Measurements from ENCODE around the gene DYNLL2. TPM values are rescaled to one million over a fixed set of nuclear protein-coding genes. Genes with fewer than 3 reads are reported as not detected.
"Not testable (repeated sequence)": the region's sequence is repeated elsewhere in the genome, so short reads cannot be mapped to it uniquely, and the experiment has no call there.

DYNLL2 gene
- 17.7 TPM for polyA plus RNA-seq (2012; ENCODE audit: missing spikeins)

DNA sequence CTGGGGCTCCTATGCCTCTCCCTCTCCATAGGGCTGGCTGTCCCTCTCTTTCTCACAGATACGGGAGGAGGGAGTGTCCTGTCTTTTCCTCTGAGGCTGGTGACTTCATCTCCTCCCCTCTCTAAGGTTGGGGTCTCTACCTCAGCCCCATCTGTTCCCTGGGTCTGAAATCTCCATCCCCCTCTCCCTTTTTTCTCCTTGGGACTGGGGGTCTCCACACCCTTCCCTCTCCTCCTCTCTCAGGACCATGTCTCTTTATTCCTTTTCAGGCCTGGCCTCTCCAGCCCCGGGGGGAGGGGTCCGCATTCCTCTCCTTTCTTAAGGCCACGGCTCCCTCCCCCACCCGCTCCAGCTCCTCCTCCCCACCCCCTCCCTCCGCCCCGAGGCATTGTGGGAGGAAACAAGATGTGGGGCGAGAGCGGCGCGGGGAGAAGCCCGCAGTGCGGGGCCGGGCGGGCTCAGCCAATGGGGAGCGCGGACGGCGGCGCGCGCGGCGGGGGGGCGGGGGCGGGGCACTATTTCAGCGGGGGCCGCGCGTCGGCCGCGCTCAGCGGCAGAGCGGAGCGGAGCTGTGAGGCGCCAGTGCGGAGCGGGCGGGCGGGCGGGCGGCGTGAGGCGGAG is at the start of gene DYNLL2:
Gene DYNLL2 (plus strand): TSS at position 550 of the 621 bp plus-strand sequence. CDS start 3,672 bp downstream, outside the sequence.
- peak; percentile 85 for DNase-seq (ENCODE audit: insufficient read length)
- peak; percentile 91 for FAIRE-seq
- TF ChIP-seq POLR2AphosphoS5 (IDR thresholded peaks at IDR 0.05; ENCODE audit: low read depth, low read length) (no peak), POLR2A (IDR thresholded peaks at IDR 0.05; ENCODE audit: low read depth, low read length) (no peak), TAF1 (IDR thresholded peaks at IDR 0.05; ENCODE audit: borderline replicate concordance, low read depth, low read length) (no peak)

DNA sequence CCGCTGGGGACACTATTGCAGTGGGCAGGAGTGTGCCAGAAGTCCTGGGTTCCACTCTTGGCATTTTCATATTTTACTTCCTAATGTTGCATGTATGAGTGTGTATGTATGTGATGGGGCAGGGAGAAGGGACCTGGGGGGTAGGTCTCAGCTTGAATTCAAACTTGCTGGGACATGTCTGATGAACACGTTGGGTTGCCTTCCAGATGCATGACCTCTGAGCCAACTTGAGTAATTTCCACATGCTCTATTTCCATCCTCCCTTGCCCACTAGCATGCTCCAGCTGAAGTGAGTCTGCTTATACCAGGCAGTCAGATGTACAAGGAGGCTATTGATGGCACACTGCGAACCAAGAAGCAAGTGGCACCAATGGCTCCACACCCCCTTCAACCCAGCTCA is 43.2 kb upstream of the DYNLL2 start:
- FAIRE-seq, result no peak
- DNase-seq (ENCODE audit: insufficient read length), result no peak
- no peak for TF ChIP-seq POLR2AphosphoS5 (IDR thresholded peaks at IDR 0.05; ENCODE audit: low read depth, low read length)
- TF ChIP-seq TAF1 (IDR thresholded peaks at IDR 0.05; ENCODE audit: borderline replicate concordance, low read depth, low read length), result no peak
- TF ChIP-seq POLR2A (IDR thresholded peaks at IDR 0.05; ENCODE audit: low read depth, low read length), result no peak

DNA sequence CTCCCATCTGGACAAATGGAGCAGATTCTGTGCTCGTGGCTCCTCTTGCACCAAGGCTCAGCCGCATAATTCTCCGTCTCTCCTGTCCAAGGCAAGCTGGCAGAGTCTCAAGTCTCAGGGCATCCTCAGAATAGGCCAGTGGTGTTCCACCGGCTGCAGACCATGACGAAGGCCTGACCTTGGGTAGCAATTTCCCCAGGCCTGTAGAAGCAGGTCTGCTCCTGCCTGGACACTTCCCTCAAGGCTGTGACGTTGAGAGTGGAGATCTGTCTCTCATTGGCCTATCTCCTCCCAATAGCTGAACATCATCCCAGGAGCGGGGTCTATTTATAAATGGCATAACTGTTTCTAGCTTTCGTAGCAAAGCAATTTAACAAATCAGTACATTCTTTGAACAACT is 42.8 kb upstream of the DYNLL2 start:
- FAIRE-seq (no peak), DNase-seq (ENCODE audit: insufficient read length) (no peak)
- TF ChIP-seq TAF1 (IDR thresholded peaks at IDR 0.05; ENCODE audit: borderline replicate concordance, low read depth, low read length) (no peak), POLR2AphosphoS5 (IDR thresholded peaks at IDR 0.05; ENCODE audit: low read depth, low read length) (no peak), POLR2A (IDR thresholded peaks at IDR 0.05; ENCODE audit: low read depth, low read length) (no peak)

DNA sequence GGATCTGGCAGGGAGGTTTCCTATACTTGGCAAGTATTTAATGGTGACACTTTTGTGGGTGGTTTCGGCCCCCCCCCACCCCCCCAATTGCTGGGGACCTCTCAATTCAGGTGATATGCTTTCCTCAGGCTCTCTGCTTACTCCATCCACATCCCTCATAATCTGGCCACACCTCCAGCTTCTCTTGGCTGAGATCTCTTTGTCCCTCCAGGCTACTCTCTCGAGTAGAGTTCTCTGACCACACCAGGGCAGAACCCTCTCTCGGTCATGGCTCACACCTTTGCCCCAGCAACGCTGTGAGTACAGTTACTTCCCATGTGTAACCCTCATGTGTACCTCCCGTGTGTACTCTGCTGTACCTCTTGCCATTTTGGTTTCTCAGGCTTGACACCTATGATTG is 42.1 kb upstream of the DYNLL2 start:
- TF ChIP-seq TAF1 (IDR thresholded peaks at IDR 0.05; ENCODE audit: borderline replicate concordance, low read depth, low read length) (no peak), POLR2AphosphoS5 (IDR thresholded peaks at IDR 0.05; ENCODE audit: low read depth, low read length) (no peak), POLR2A (IDR thresholded peaks at IDR 0.05; ENCODE audit: low read depth, low read length) (no peak)
- FAIRE-seq, result no peak
- DNase-seq (ENCODE audit: insufficient read length), result no peak

DNA sequence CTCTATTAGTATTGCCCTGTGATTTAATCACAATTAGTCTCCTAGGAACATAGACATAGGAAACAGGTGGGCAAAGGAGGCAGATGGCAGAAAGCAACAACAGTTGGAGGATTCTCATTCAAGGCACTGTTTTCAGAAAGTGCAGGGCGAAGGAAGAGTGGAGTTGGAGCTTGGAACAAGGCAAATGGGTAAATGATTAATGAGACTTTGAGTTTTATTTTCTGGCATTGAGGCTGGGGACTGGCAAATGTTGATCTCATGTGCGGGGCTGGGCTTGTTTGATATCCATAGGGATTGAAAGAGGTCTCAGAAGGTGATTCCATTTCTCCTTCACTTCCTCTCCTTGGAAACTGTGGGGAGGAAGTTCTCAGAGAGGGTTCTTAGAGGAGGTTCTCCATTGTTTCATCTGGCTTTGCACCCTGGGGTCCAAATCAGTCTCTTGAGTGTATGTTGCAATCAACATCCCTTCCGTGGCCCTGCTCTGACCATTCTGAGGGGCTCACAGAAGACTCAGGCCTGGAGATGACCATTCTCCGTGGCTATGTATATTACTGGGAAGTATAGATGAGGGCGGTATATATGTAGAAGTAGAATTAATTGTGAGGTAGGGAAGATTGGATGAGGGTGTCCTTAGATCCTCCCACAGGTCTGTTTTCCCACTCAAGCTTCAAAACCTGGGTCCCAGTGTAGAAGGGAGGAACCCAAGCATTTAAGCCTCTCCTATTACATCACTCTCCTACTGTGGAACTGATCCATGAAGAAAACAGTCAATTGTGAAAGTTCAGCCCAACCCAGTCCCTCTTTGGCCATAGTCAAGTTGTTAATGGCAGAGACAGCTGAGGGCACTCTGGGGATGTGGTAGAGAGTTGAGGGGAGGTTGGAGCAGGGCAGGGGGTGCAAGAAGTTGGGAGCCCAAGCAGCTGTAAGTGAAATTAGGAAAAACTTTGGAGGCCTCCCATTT is 39.7 kb upstream of the DYNLL2 start:
- no peak for DNase-seq (ENCODE audit: insufficient read length)
- no peak for FAIRE-seq
- no peak for TF ChIP-seq POLR2AphosphoS5 (IDR thresholded peaks at IDR 0.05; ENCODE audit: low read depth, low read length)
- TF ChIP-seq POLR2A (IDR thresholded peaks at IDR 0.05; ENCODE audit: low read depth, low read length), result no peak
- no peak for TF ChIP-seq TAF1 (IDR thresholded peaks at IDR 0.05; ENCODE audit: borderline replicate concordance, low read depth, low read length)

DNA sequence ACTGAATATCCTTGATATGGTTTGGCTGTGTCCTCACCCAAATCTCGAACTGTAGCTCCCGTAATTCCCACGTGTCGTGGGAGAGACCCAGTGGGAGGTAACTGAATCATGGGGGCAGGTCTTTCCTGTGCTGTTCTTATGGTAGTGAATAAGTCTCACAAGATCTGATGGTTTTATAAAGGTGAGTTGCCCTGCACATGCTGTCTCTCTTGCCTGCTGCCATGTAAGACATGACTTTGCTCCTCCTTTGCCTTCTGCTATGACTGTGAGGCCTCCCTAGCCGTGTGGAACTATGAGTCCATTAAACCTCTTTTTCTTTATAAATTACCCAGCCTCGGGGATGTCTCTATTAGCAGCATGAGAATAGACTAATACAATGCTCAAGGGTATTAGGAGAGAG is 39.0 kb upstream of the DYNLL2 start:
- not testable (repeated sequence) for DNase-seq (ENCODE audit: insufficient read length); FAIRE-seq

DNA sequence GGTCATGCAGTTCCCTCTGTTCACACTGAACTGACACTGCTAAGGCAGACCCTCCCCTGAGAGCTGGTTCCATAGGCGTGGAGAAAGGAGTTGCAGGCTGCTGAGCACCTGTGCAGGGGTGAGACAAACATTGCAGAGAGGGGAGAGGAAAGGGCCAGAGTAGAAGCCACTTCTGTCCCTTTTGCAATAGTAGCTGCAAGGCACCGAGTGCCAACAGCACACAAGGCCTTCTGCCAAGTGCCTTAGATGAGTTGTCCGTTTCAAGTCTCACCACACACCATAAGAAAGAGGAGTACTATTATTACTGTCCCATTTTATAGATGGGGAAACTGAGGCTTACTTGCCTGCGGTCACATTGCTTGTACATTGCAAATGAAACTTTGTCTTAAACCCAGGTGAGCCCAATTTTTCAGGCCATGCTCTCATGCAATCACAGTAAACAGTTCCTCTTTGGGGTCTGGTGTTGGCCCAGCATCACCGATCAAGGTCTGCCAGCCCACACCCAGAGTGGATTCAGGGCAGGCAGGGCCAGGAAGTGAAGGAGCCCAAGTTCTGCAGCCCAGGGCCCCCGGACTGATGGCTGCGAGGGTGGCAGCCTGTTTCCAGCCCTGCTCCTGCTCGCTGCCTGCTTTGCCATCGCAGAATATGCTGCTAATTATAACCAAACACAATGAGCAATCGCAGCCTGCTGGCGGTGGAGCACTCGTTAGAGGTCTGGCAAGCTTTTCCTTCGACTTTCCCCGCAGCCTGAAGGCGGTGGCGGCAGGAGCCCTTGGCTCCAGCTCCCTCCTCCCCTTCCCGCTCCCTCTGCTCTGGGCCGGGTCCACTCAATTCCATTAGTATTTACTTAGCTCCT is 36.8 kb upstream of the DYNLL2 start:
- DNase-seq (ENCODE audit: insufficient read length) (no peak), FAIRE-seq (no peak)
- TF ChIP-seq POLR2A (IDR thresholded peaks at IDR 0.05; ENCODE audit: low read depth, low read length) (no peak), POLR2AphosphoS5 (IDR thresholded peaks at IDR 0.05; ENCODE audit: low read depth, low read length) (no peak)

DNA sequence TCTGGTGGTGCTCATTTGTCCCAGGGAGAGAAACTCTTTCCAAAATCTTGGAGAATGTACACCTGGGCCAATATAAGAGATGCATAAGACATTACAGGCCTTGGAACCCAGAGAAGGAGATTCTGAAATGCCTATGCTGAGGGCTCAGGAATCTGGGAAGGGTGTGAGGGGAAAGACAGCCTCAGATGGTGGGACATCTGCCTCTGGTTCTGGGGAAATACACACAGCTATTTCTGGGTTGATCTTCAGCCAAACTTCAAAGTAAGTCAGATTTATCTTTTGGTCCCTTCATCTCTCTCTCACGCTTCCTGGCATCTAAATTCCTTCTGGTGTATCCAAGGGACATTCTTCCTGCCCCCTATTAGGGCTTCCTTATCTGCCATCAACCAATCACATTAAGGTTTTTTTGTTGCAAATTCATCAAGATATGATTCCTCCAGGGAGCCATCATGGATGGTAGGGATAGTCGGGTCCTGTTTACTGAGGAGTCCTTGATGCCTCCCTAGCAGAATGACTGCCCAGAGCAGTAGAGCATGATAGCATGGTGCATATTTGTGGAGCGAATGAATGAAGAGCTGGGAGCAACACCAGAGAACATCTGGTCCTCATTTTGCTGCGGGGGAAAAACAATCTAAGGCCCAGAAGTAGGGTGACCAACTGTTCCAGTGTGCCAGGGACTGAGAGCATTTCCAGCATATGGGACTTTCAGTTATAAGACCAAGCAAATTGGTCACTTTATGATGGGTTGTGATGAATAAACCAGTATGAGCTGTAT is 35.7 kb upstream of the DYNLL2 start:
- DNase-seq (ENCODE audit: insufficient read length) (no peak), FAIRE-seq (no peak)
- TF ChIP-seq POLR2AphosphoS5 (IDR thresholded peaks at IDR 0.05; ENCODE audit: low read depth, low read length) (no peak), POLR2A (IDR thresholded peaks at IDR 0.05; ENCODE audit: low read depth, low read length) (no peak), TAF1 (IDR thresholded peaks at IDR 0.05; ENCODE audit: borderline replicate concordance, low read depth, low read length) (no peak)

DNA sequence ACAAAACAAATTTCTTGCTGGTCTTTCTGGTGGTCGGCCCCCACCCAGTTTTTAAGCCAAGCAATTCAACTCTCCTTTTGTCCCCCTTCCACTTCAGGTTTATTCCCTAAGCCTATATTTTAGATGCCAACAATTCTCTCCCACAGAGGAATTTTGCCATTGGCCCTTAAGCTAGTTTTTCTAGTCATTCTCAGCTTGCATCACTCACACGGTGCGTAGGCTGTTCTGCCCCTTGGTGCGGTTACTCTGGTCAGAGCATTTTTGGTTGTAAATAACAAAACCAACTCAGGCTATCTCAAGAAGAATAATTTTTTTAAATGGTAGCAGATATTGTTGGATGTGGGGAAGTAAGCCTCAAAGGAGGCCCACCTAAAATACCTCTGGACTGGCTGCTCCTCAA is 33.7 kb upstream of the DYNLL2 start:
- TF ChIP-seq TAF1 (IDR thresholded peaks at IDR 0.05; ENCODE audit: borderline replicate concordance, low read depth, low read length) (no peak), POLR2AphosphoS5 (IDR thresholded peaks at IDR 0.05; ENCODE audit: low read depth, low read length) (no peak), POLR2A (IDR thresholded peaks at IDR 0.05; ENCODE audit: low read depth, low read length) (no peak)
- no peak for FAIRE-seq
- no peak for DNase-seq (ENCODE audit: insufficient read length)

DNA sequence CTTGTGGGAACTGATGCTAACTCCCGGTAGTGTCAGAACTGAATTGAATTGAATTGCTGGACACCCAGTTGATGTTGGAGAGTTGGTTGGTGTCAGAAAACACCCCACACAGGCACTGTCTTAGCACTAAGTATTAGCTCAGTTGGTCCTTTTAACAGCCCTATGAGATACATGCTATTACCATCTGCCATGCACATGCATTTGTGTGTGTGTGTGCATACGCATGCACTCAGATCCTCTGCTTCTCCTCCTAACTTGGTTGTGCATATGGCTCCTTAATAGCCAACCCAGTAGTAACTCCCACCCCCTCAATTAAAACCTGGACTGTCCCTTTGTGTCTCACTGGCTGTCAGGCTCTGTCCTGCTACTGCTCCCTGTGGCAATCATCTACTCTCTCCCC is 32.3 kb upstream of the DYNLL2 start:
- TF ChIP-seq POLR2A (IDR thresholded peaks at IDR 0.05; ENCODE audit: low read depth, low read length), result no peak
- no peak for TF ChIP-seq POLR2AphosphoS5 (IDR thresholded peaks at IDR 0.05; ENCODE audit: low read depth, low read length)
- TF ChIP-seq TAF1 (IDR thresholded peaks at IDR 0.05; ENCODE audit: borderline replicate concordance, low read depth, low read length), result no peak
- no peak for DNase-seq (ENCODE audit: insufficient read length)
- no peak for FAIRE-seq

DNA sequence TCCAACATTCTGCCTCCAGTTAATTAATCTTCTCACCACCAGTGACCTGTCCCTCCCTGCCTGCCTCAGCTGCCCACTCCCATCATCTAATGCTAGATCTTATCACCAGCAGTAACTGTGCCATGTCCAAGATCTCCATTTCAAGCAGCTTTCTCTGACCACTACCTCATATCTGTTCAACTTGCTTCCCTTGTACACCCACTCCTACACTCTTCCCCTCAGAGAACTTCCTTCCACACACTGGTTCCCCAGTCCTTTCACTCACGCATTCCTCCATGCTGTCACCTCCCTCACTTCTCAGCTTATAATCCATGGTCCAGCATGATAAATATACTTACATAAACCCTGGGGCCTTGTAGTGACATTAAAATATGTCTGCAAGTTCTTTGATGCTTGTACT is 31.8 kb upstream of the DYNLL2 start:
- DNase-seq (ENCODE audit: insufficient read length), result no peak
- no peak for FAIRE-seq
- TF ChIP-seq TAF1 (IDR thresholded peaks at IDR 0.05; ENCODE audit: borderline replicate concordance, low read depth, low read length) (no peak), POLR2AphosphoS5 (IDR thresholded peaks at IDR 0.05; ENCODE audit: low read depth, low read length) (no peak), POLR2A (IDR thresholded peaks at IDR 0.05; ENCODE audit: low read depth, low read length) (no peak)

Measured in GM12892 (cell line).